Lower leg skin (tissue), 3 donors: Measurements from ENCODE around the gene SYNGR3.

Experiments used
- CTCF ChIP-seq, 3 donors: fragments of 450-650 bp; IDR thresholded peaks; one replicate each; pipeline ENCODE4 v1.5.1; 2016; ENCODE audit warnings: antibody characterized with exemption in 3 of 3, mild to moderate bottlenecking in 3 of 3, moderate library complexity in 2 of 3
- POLR2A ChIP-seq, 2 donors: fragments of 450-650 bp; IDR thresholded peaks; one replicate each; pipeline ENCODE4 v1.6.1; 2016 to 2017; ENCODE audit warnings: antibody characterized with exemption in 2 of 2, mild to moderate bottlenecking in 1 of 2, moderate library complexity in 1 of 2

GRCh38 chr16:1968146-1968953 is 21.4 kb upstream of the SYNGR3 start:
- TF ChIP-seq CTCF (IDR thresholded peaks at IDR 0.05) (no peak), POLR2A (IDR thresholded peaks at IDR 0.05) (no peak)
